SU-DHL-6 (cell line): ENCODE results near the gene RELN.

Experiments
- EZH2phosphoT487 ChIP-seq: fragments of 200-600 bp; sonication (generic), shearing (Covaris generic); conservative IDR thresholded peaks from 2 replicates; pipeline ENCODE4 v1.6.1; 2018; ENCODE audit warnings: mild to moderate bottlenecking, antibody characterized with exemption, low read length, moderate library complexity, mixed read lengths
- TF ChIP-seq, protein P1 (sequence below): fragments of 200-600 bp; sonication (generic); IDR thresholded peaks from one replicate; pipeline ENCODE4 v1.5.1; 2017; ENCODE audit warnings: antibody characterized with exemption, mild to moderate bottlenecking, low read length, moderate library complexity; ENCODE audit not compliant: insufficient read depth, poor library complexity, severe bottlenecking

DNA sequence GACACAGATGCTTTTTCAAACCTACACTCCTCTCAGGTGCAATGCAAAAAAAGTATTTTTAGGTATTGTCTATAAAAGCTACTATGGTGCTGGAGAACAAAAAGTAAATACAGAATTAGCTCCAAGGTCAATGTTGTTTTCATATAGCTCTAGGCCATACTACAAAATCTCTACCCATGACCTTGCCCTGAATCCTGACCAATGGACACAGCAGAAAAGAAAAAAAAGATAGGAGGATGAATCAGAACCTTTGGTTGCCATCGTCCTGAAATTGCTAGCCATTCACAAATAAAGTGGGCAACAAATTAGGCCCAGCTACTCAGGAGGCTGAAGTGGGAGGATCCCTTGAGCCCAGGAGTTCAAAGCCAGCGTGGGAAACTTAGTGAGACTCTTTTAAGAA lies 35.2 kb upstream of the RELN start:
- TF ChIP-seq, protein P1, sequence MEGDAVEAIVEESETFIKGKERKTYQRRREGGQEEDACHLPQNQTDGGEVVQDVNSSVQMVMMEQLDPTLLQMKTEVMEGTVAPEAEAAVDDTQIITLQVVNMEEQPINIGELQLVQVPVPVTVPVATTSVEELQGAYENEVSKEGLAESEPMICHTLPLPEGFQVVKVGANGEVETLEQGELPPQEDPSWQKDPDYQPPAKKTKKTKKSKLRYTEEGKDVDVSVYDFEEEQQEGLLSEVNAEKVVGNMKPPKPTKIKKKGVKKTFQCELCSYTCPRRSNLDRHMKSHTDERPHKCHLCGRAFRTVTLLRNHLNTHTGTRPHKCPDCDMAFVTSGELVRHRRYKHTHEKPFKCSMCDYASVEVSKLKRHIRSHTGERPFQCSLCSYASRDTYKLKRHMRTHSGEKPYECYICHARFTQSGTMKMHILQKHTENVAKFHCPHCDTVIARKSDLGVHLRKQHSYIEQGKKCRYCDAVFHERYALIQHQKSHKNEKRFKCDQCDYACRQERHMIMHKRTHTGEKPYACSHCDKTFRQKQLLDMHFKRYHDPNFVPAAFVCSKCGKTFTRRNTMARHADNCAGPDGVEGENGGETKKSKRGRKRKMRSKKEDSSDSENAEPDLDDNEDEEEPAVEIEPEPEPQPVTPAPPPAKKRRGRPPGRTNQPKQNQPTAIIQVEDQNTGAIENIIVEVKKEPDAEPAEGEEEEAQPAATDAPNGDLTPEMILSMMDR = no peak
- no peak for TF ChIP-seq EZH2phosphoT487
